Liver (tissue), 9 donors: ENCODE results near the gene TULP4. TPM values are rescaled to one million over a fixed set of nuclear protein-coding genes. Genes with fewer than 3 reads are reported as not detected.

Source experiments
- DNase-seq: peaks from one replicate; pipeline ENCODE4 v3.0.0-alpha.2; 2017; ENCODE audit warnings: low spot score
- H3K27ac ChIP-seq, 2 donors: one replicate each; pipeline ENCODE4 v1.7.0; 2013; ENCODE audit warnings: inconsistent platforms in 2 of 2, low read length in 2 of 2, control low read depth in 1 of 2, low read depth in 1 of 2, mild to moderate bottlenecking in 1 of 2
- H3K27me3 ChIP-seq, 4 donors: one replicate each; pipeline versions ENCODE4 v1.6.1 to v1.7.0; 2013; ENCODE audit warnings: low read length in 3 of 4, inconsistent platforms in 1 of 4, mild to moderate bottlenecking in 1 of 4, moderate library complexity in 1 of 4; ENCODE audit not compliant: control insufficient read depth in 4 of 4, insufficient read depth in 4 of 4
- H3K36me3 ChIP-seq, 4 donors: one replicate each; pipeline versions ENCODE4 v1.6.1 to v1.7.0; 2013; ENCODE audit warnings: low read length in 3 of 4, mild to moderate bottlenecking in 3 of 4, low read depth in 1 of 4, moderate library complexity in 1 of 4; ENCODE audit not compliant: control insufficient read depth in 4 of 4, insufficient read depth in 3 of 4
- H3K4me1 ChIP-seq, 4 donors: one replicate each; pipeline versions ENCODE4 v1.6.1 to v1.7.0; 2013; ENCODE audit warnings: low read length in 3 of 4, mild to moderate bottlenecking in 3 of 4, moderate library complexity in 1 of 4; ENCODE audit not compliant: control insufficient read depth in 4 of 4, insufficient read depth in 4 of 4
- H3K4me3 ChIP-seq, 3 donors: one replicate each; pipeline versions ENCODE4 v1.6.1 to v1.7.0; 2013; ENCODE audit warnings: low read length in 3 of 3, control low read depth in 1 of 3, low read depth in 1 of 3, mild to moderate bottlenecking in 1 of 3
- H3K9ac ChIP-seq, 2 donors: one replicate each; pipeline ENCODE4 v1.7.0; 2013; ENCODE audit warnings: low read length in 2 of 2, mild to moderate bottlenecking in 2 of 2, moderate library complexity in 2 of 2, control low read depth in 1 of 2, low read depth in 1 of 2
- H3K9me3 ChIP-seq, 4 donors: one replicate each; pipeline versions ENCODE4 v1.6.1 to v1.7.0; 2013; ENCODE audit warnings: low read length in 3 of 4; ENCODE audit not compliant: control insufficient read depth in 4 of 4
- ATF3 ChIP-seq: IDR thresholded peaks from 2 replicates; pipeline ENCODE4 v1.6.1; 2016; ENCODE audit warnings: antibody characterized with exemption
- CTCF ChIP-seq: fragments of 150-350 bp; IDR thresholded peaks from 2 replicates; pipeline ENCODE4 v1.5.1; 2017; ENCODE audit warnings: improper control_type of control experiment, low read depth, low read length; ENCODE audit not compliant: missing input control
- GABPA ChIP-seq, 2 donors: IDR thresholded peaks in 1 of 2; conservative IDR thresholded peaks in 1 of 2; 2 replicates each; pipeline ENCODE4 v1.6.1; 2016; ENCODE audit warnings: antibody characterized with exemption in 2 of 2, mild to moderate bottlenecking in 1 of 2, moderate library complexity in 1 of 2
- HNF4G ChIP-seq: IDR thresholded peaks from 2 replicates; pipeline ENCODE4 v1.6.1; 2016; ENCODE audit warnings: antibody characterized with exemption
- MAX ChIP-seq: IDR thresholded peaks from 2 replicates; pipeline ENCODE4 v1.6.1; 2016; ENCODE audit warnings: antibody characterized with exemption
- NR2F2 ChIP-seq: IDR thresholded peaks from 2 replicates; pipeline ENCODE4 v1.6.1; 2016; ENCODE audit warnings: antibody characterized with exemption
- RAD21 ChIP-seq, 2 donors: IDR thresholded peaks; 2 replicates each; pipeline ENCODE4 v1.6.1; 2016; ENCODE audit warnings: antibody characterized with exemption in 2 of 2, mild to moderate bottlenecking in 2 of 2
- REST ChIP-seq: IDR thresholded peaks from 2 replicates; pipeline ENCODE4 v1.6.1; 2016; ENCODE audit warnings: antibody characterized with exemption, mild to moderate bottlenecking
- SP1 ChIP-seq: IDR thresholded peaks from 2 replicates; pipeline ENCODE4 v1.6.1; 2018; ENCODE audit warnings: antibody characterized with exemption, mild to moderate bottlenecking
- TAF1 ChIP-seq: conservative IDR thresholded peaks from 2 replicates; pipeline ENCODE4 v1.6.1; 2016; ENCODE audit warnings: antibody characterized with exemption, mild to moderate bottlenecking
- YY1 ChIP-seq: IDR thresholded peaks from 2 replicates; pipeline ENCODE4 v1.6.1; 2016; ENCODE audit warnings: antibody characterized with exemption, mild to moderate bottlenecking
- WGBS: extraction: QIAGEN DNeasy Blood & Tissue Kit; methylation state at CpG from one replicate; pipeline ENCODE4 v1.1.7; 2013; 5-methylcytosine and 5-hydroxymethylcytosine counted together
- polyA plus RNA-seq, 2 donors: library from polyadenylated mRNA; stranded (reverse) in 1 of 2; unstranded in 1 of 2; fragments of 200-250 nt in 1 of 2; fragments of >200 nt in 1 of 2; fragmentation: Nextera tagmentation in 1 of 2; extraction: Ambion mirVana in 1 of 2; gene quantifications; one replicate each; pipeline versions ENCODE4 v1.2.1 to v1.2.3, GENCODE V29; 2013 to 2015
- total RNA-seq, 2 donors: library from RNA; depleted of rRNA; stranded (reverse); fragments of >200 nt; gene quantifications; one replicate each; pipeline ENCODE4 v1.2.3, GENCODE V29; 2014
- donor health status: healthy.
- donor health status: healthy.
- donor health status: healthy.
- donor health status: healthy.
- donor health status: healthy.

The TULP4 gene
- total and polyA plus RNA-seq, 4 donors: 2.2 to 53.3 (median 18.0) TPM

- Histone ChIP-seq H3K9ac (no peak overlapping the region), H3K27ac (no peak overlapping the region), H3K27me3 (no peaks in the 10 kb centered on the region), H3K4me3 (no peak overlapping the region), H3K9me3 (no peaks in the 10 kb centered on the region), H3K4me1 (no peaks in the 10 kb centered on the region), H3K36me3 (no peaks in the 10 kb centered on the region)
- 94% methylated on average over 12 of the region's 12 CpGs for WGBS
- TF ChIP-seq SP1 (no peak), ATF3 (no peak)
- DNase-seq: no peak
Measured at GRCh38 chr6:158356586-158357546, 44.6 kb downstream of the TULP4 start.

- WGBS: 91% methylated on average over 7 of the region's 7 CpGs
Measured at GRCh38 chr6:158357570-158358216, 45.4 kb downstream of the TULP4 start.

GRCh38 chr6:158358450-158359077 is 46.3 kb downstream of the TULP4 start:
- DNase-seq: no peak
- Histone ChIP-seq H3K36me3 (peaks cover 0 to under 1% (median 0%) of the 10 kb centered on the region in 4 donors), H3K4me3 (no peak overlapping the region), H3K27me3 (no peaks in the 10 kb centered on the region), H3K9me3 (no peaks in the 10 kb centered on the region), H3K9ac (no peak overlapping the region), H3K4me1 (no peaks in the 10 kb centered on the region), H3K27ac (no peak overlapping the region)
- 87% methylated on average over 5 of the region's 5 CpGs for WGBS
- no peak for TF ChIP-seq RAD21 (IDR thresholded peaks at IDR 0.05)
- no peak for TF ChIP-seq NR2F2
- no peak for TF ChIP-seq REST
- no peak for TF ChIP-seq GABPA (IDR thresholded peaks at IDR 0.05 in 1 of 2, conservative IDR thresholded peaks at IDR 0.05 in 1 of 2)
- no peak for TF ChIP-seq ATF3
- TF ChIP-seq HNF4G: no peak
- no peak for TF ChIP-seq TAF1
- TF ChIP-seq YY1: no peak
- TF ChIP-seq MAX: no peak
- no peak for TF ChIP-seq CTCF

More at GRCh38 chr6:158357570-158358216, 45.4 kb downstream of the TULP4 start:
- Histone ChIP-seq H3K27ac (no peak overlapping the region), H3K36me3 (no peaks in the 10 kb centered on the region), H3K4me3 (no peak overlapping the region), H3K4me1 (no peaks in the 10 kb centered on the region), H3K9ac (no peak overlapping the region), H3K9me3 (no peaks in the 10 kb centered on the region), H3K27me3 (no peaks in the 10 kb centered on the region)
- TF ChIP-seq TAF1 (no peak), SP1 (no peak), CTCF (no peak)
- no peak for DNase-seq
